Upper lobe of right lung (tissue), 1 donor: ENCODE data around the gene MAPKAP1. TPM values are rescaled to one million over a fixed set of nuclear protein-coding genes. Genes with fewer than 3 reads are reported as not detected.

Source experiments
- ATAC-seq: fragments of 200-7000 bp; cut with Tn5 transposase; one replicate; pipeline ENCODE4 v1.9.1; 2020; ENCODE audit warnings: mild to moderate bottlenecking, moderate library complexity
- DNase-seq: peaks from one replicate; pipeline ENCODE4 v3.0.0-alpha.2; 2020
- H3K27ac ChIP-seq: fragments of 200-600 bp; one replicate; pipeline ENCODE4 v1.8.0; 2022
- H3K27me3 ChIP-seq: fragments of 200-600 bp; one replicate; pipeline ENCODE4 v1.8.0; 2022; ENCODE audit warnings: mild to moderate bottlenecking
- H3K36me3 ChIP-seq: fragments of 200-600 bp; one replicate; pipeline ENCODE4 v1.8.0; 2022
- H3K4me1 ChIP-seq: fragments of 200-600 bp; one replicate; pipeline ENCODE4 v1.8.0; 2022
- H3K4me3 ChIP-seq: fragments of 200-600 bp; one replicate; pipeline ENCODE4 v1.8.0; 2022; ENCODE audit warnings: mild to moderate bottlenecking
- H3K9me3 ChIP-seq: fragments of 200-600 bp; one replicate; pipeline ENCODE4 v1.8.0; 2022
- intact Hi-C: fragments of 100-400 bp; cut with DNase I; formaldehyde crosslinking; loops from one replicate; pipeline ENCODE4 v1.11.0; 2022
- total RNA-seq: library from RNA; stranded (reverse); fragmentation: NEBNext Ultra II Directional; extraction: Animal tissue kit (Norgen Biotek cat#: 25700); gene quantifications from one replicate; pipeline ENCODE4 v1.2.1, GENCODE V29; 2021
- TF ChIP-seq, protein P1 (sequence below): fragments of 200-600 bp; IDR thresholded peaks from one replicate; pipeline ENCODE4 v1.8.0; 2022; ENCODE audit warnings: antibody characterized with exemption
- donor health status: DM: no; HTN: yes; CAD: no; lungs with severe emphysema.

Gene MAPKAP1
- total RNA-seq, 1 donor from 2014 or later: 76.8 TPM

- H3K4me1 ChIP-seq: peaks cover 39% of the 10 kb centered on the region
- ATAC-seq (no peak), DNase-seq (no peak)
- TF ChIP-seq, protein P1, sequence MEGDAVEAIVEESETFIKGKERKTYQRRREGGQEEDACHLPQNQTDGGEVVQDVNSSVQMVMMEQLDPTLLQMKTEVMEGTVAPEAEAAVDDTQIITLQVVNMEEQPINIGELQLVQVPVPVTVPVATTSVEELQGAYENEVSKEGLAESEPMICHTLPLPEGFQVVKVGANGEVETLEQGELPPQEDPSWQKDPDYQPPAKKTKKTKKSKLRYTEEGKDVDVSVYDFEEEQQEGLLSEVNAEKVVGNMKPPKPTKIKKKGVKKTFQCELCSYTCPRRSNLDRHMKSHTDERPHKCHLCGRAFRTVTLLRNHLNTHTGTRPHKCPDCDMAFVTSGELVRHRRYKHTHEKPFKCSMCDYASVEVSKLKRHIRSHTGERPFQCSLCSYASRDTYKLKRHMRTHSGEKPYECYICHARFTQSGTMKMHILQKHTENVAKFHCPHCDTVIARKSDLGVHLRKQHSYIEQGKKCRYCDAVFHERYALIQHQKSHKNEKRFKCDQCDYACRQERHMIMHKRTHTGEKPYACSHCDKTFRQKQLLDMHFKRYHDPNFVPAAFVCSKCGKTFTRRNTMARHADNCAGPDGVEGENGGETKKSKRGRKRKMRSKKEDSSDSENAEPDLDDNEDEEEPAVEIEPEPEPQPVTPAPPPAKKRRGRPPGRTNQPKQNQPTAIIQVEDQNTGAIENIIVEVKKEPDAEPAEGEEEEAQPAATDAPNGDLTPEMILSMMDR: no peak
- intact Hi-C loops: no loop called here
- no peaks in the 10 kb centered on the region for H3K27me3 ChIP-seq
- no peak overlapping the region for H3K4me3 ChIP-seq
- no peaks in the 10 kb centered on the region for H3K36me3 ChIP-seq
- peak overlapping the region; percentile 49 for H3K27ac ChIP-seq
- no peaks in the 10 kb centered on the region for H3K9me3 ChIP-seq
Observed at GRCh38 chr9:125544484-125544883, 162.5 kb downstream of the MAPKAP1 start.

DNA sequence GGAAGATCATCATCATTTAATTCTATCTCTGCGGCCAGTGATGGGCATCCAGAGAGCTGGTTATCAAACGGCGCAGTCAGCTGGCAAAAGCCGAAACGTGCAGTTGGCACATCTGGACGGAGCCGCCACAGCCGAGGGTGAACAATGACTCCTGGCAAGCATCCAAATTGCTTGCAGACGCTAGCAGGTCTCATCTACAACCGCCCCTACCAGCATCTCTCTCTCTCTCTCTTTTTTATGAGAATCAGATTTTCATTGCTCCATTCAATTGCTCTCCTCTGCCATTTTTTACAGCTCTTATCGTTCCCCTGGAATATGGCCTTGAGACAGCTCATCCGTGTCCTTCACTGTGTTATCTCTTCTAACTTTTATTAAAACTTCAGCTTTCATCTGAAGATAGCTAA is 165.2 kb downstream of the MAPKAP1 start:
- peaks cover 34% of the 10 kb centered on the region for H3K4me1 ChIP-seq
- TF ChIP-seq, protein P1: no peak
- H3K27ac ChIP-seq: no peak overlapping the region

DNA sequence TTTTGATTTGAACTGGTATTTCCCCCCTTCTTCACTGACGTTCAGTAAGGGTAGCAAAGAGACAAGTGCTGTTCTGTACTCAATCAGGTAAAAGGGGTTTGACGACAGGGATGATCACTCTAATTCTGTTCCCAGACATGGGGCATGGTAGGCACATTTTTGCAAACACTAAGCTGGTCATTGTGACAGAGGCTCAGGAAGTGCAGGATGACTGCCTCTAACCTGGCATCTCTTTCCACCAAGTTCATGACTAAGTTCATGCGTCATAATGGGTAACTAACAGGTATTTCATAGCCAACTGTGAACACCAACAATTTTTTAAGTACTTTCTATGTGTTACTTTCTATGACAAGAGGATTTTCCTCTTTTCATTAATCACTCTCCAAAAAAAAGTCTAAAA is 166.5 kb downstream of the MAPKAP1 start:
- no peak overlapping the region for H3K4me3 ChIP-seq
- intact Hi-C loops: no loop called here

More for the DNA sequence above, 165.2 kb downstream of the MAPKAP1 start:
- no peaks in the 10 kb centered on the region for H3K27me3 ChIP-seq
- H3K36me3 ChIP-seq: no peaks in the 10 kb centered on the region
- ATAC-seq: no peak
- DNase-seq: no peak
- no peaks in the 10 kb centered on the region for H3K9me3 ChIP-seq
- no peak overlapping the region for H3K4me3 ChIP-seq
- intact Hi-C loops: no loop called here

GRCh38 chr9:125538092-125538473 is 168.9 kb downstream of the MAPKAP1 start:
- intact Hi-C loops: no loop called here
- Histone ChIP-seq H3K27me3 (no peaks in the 10 kb centered on the region), H3K4me3 (no peak overlapping the region), H3K36me3 (no peaks in the 10 kb centered on the region), H3K9me3 (no peaks in the 10 kb centered on the region), H3K4me1 (peaks cover 18% of the 10 kb centered on the region), H3K27ac (no peak overlapping the region)
- TF ChIP-seq, protein P1: no peak
- DNase-seq (no peak), ATAC-seq (peak; percentile 89)

More for the DNA sequence above, 166.5 kb downstream of the MAPKAP1 start:
- no peak for DNase-seq
- H3K9me3 ChIP-seq: no peaks in the 10 kb centered on the region
- TF ChIP-seq, protein P1: no peak
- peaks cover 35% of the 10 kb centered on the region for H3K4me1 ChIP-seq
- ATAC-seq: no peak
- H3K27me3 ChIP-seq: no peaks in the 10 kb centered on the region
- no peaks in the 10 kb centered on the region for H3K36me3 ChIP-seq
- no peak overlapping the region for H3K27ac ChIP-seq

DNA sequence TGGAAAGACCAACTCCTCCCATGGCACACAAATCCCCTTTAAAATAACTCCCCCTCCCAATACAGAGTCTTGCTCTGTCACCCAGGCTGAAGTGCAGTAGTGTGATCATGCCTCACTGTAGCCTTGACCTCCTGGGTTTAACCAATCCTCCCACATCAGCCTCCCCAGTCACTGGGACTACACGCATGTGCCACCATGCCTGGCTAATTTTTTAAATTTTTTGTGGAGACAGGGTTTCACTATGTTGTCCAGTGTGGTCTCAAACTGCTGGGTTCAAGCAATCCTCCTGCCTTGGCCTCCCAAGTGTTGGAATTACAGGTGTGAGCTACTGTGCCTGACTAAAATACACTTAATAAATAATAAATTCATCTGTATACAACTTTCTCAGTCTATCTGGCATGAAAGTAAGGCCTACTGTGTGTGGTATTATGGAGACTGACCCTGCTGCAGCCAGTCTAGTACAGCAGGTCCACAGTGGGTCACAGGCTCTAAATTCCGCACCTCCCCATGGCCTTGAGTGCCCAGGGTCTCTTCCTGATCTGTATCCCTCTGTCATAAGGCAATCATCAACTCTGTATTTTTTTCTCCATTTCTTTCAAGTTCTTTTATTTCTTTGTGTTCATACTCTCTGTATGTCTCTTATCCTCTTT is 169.4 kb downstream of the MAPKAP1 start:
- no peaks in the 10 kb centered on the region for H3K27me3 ChIP-seq
- no peak overlapping the region for H3K4me3 ChIP-seq
- H3K9me3 ChIP-seq: no peaks in the 10 kb centered on the region
- DNase-seq (no peak), ATAC-seq (peak; percentile 31)
- H3K4me1 ChIP-seq: peaks cover 18% of the 10 kb centered on the region
- H3K36me3 ChIP-seq: no peaks in the 10 kb centered on the region
- intact Hi-C loops: no loop called here
- H3K27ac ChIP-seq: peak overlapping the region; percentile 34
- TF ChIP-seq, protein P1: no peak
